NCI-H226 (cell line): Measurements from ENCODE around the gene CDC42EP1.
"Not testable (repeated sequence)": the region's sequence is repeated elsewhere in the genome, so short reads cannot be mapped to it uniquely, and the experiment has no call there.

Source experiments
- DNase-seq: peaks from one replicate; pipeline ENCODE4 v3.0.0-alpha.2; 2015

CDC42EP1 gene, protein sequence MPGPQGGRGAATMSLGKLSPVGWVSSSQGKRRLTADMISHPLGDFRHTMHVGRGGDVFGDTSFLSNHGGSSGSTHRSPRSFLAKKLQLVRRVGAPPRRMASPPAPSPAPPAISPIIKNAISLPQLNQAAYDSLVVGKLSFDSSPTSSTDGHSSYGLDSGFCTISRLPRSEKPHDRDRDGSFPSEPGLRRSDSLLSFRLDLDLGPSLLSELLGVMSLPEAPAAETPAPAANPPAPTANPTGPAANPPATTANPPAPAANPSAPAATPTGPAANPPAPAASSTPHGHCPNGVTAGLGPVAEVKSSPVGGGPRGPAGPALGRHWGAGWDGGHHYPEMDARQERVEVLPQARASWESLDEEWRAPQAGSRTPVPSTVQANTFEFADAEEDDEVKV

DNA sequence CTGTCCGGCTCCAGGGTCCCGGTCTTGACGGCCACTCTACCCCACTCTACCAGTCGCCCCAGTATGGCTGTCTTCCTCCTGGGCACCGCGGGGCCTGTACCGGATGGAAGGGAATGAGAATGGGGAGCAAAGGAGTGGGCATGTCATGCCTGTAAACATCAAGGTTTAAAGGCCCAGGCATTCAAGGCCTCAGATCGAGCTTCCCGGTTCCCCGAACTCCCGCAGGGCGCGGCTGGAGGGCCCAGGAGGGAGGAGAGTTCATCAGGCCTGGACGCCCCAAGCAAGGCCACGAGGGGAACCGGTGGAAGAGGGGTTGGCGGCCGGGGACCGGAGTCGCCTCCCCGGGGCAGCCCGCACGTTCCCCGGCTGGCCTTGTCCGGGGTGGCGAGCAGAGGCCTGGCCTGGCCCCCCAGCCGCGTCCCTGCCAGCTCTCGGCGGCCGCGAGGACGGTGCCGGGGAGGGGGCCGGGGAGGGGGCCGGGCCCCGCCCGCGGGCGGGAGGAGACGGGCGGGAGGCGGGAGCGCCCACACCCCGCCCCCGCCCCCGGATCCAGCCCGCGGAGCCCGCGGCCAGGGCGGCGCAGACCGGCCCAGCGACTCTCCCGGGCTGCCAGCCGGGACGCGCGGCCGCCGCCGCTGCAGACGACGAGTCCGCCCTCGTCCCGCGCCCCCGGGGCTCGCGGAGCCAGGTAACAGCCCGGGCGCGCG lies at the start of gene CDC42EP1:
CDC42EP1 (plus strand) TSS at position 580 of the 707 bp plus-strand sequence. CDS start 5,870 bp downstream, outside the sequence.
- peak; percentile 49 for DNase-seq

DNA sequence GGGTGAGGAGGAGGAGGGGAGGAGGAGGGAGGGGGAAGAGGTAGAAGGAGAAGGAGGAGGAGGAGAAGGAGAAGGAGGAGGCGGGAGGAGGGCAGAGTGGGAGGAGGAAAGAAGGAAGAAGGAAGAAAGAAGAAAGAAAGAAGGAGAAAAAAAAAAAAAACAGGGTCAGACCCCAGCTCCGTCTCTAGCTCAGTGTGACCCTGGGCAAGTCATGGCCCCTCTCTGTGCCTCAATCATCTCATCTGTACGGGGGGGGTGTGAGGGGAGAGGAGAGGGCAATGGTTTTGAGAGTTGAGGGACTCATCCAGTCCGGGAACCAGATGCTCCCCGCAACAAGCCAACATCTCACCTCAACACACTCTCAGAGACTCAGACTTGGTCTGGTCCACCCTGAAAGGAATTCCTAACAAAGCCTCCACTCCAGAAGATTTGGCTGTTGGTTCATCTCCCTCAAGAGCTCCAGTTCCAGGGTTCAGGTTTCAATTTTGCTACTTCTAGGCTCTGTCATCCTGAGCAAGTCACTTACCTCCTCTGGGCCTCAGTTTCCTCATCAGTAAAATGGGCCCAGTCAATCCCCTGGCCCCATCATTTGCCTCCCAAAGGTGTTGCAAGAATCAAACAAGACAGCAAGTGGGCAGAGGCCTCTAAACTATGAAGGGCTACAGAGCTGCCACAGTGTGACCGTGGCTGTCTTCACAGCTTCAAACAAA lies 48.7 kb upstream of the CDC42EP1 start:
- DNase-seq = no peak

DNA sequence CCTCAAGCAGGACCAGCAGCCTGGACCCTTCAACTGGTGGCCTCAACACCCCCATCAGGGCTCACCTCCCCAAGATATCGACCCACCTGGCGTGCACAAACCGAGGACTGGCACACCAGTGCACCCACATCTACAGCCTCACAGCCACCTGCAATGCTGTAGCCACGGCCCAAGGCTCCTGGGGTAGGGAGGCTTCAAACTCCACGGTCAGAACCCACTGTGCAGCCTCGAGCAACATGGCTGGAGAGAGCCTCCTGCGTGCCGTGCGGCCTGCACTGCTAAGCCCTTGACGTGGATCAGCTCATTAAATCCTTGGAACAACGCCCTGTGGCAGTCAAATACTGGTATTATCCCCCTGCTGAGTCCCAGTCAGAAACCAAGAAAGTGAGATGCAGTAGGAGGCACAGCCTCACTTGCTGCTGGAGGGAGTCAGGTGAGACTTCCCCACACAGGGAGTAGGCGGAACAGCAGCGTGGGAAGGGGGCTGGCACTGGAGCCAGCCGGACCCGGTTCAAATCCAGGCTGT lies 45.7 kb upstream of the CDC42EP1 start:
- no peak for DNase-seq

DNA sequence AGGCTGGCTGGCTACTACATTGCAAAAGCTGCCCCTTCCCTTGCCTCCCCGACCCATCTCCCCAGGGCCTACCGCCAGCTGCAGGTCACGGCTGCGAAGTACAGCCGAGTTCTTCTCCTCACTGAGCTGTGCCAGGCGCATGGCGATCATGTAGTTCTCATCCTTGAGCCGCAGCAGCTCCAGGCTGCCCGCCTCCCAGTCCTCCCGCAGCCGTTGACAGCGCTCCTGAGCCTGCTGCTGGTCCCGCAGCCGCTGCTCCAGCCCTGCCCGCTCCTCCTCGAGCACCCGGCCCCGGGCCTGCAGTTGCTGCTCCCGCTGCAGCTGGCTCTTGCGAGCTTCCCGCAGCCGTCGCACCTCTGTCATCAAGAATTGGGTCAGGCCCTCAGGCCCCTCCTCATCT lies 44.4 kb upstream of the CDC42EP1 start:
- DNase-seq = no peak

DNA sequence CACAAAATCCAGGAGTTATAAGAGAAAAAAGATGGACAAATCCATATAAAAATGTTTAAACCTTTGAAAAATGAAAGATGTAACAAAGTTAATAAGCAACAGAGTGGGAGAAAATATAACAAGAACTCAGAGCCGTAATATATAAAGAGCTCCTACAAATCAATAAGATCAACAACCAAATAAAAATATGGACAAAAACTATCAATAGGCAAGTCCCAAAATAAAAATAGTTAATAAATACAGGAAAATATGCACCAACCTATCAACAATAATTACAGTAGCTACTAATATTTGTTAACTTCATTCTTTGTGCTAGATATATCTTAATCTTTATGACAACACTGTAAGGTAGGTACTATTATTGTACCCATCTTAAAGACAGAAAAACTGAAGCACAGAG lies 43.8 kb upstream of the CDC42EP1 start:
- DNase-seq = no peak

DNA sequence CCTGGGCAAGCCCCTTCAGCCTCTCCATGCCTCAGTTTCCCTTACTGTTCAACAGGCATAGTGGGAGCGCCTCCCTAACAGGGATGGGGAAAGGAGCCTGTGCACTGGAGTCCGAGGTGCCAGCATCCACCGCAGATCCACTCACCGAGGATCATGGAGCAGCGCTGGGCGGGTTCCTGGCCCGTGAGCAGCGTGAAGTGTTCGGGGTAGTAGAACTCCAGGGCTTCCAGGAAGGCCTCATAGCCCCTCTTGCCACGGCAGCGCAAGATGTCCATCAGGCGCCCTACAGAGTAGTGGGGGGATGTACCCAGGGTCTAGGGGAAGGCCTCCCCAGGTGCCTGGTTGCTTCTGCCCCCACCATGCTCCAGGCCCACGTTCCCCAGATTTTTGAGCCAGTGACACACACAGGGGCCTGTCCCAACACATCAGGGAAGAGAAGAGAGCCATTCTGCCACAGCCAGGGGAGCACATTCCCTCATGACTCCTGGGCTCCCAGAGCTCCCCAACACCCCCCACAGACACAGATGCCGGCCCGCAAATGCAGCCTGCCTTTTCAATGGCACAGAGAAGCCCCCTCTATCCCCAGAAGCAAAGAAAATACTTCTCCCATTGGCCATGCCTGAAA lies 42.3 kb upstream of the CDC42EP1 start:
- no peak for DNase-seq

DNA sequence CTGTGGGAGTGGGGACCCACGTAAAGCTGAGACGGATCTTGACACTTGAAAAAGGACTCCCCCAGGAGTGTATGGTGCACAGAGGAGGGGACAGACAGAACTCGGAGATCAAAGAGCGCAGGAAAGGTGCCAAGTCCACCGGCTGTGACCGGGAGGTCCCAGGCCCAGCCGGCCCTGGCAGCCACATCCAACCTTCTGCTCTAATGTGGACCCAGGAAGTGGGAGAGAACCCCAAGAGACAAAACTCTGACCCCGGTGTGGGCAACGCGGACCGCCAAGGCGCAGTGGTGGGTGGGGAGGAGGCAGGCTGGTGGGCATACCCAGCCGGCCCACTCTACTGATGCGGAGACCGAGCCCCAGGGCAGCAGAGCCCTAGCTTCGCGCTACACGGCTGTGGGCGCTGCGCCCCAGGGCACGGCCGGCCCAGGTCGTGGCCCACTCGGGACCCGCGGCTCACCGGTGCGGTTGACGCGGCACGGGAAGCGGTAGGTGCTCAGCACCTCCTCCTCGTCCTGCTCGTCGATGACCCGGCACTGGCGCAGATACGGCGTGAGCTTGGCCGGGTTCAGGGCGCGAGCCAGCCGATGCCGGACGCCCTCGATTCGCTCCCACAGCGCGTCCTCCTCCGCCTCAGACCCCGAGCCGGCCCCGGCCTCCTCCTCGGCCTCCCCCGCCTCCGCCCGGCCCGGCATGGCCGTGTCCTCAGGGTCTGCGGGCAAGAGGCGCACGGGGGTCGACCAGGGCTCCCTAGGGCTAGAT lies 41.6 kb upstream of the CDC42EP1 start:
- no peak for DNase-seq

DNA sequence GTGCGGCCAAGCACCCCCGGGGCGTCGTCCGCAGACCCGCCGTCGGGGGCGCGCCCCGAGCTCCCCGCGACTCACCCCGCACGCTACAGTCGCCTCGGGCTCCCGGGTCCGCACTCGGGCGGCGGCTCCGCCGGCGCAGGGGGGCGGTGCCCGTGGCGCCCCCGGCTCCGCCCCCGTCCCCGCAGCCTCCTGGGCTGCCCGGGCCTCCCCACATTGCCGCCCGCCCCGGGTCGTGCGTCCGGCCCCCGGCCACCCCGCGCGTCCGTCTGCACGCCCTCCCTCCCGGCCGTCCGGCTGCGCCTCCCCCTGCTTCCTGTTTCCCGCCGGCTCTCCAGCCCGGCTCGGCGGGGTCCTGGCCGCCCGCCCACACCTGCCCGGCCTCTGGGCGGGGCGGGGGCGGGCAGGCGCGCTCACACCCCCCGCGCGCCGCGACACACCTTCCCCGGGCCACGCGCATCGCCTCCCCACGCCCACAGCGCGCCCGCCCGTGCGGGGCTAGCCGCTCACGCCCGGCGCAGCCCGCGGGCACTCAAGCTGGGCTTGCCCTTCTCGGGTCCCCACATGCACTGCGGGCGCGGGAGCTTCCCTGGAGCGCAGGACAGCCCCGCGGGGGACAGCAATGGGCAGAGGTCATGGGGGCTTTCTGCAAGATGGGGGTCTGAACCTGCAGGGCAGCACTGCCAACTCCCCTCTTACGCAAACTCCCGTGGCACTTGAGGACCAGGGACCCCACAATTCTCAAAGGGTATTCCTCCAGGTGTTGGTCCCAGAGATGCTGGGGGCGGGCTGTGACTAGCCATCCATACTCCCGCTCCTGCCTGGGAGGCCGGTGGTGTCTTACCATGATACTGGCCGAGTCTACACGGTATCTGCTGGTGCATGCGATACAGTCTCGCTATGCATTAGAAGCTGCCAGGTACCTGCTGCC lies 40.7 kb upstream of the CDC42EP1 start, which contains the start of gene CARD10:
CARD10 (minus strand) TSS at position 148 of the 928 bp plus-strand sequence. CDS start 215 bp downstream, outside the sequence.
- DNase-seq = no peak

DNA sequence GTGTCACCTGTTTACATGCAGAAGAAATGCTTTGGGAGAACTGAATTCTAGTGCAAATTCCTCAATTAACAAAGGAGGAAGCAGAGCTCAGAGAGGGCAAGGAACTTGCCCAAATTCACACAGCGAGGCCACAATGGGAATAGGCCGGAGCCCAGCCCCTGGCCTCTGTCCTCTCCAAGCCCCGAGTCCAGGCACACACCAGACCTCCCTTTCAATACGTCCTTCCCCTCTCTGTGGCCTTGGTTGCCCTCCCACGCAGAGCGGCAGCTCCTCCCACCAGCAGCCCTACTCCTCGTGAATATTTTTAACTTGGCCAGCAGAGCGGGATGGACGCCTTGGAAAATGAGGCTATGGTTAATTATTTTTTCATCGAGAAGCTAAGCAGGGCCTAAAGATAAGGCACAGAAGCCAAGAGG lies 39.5 kb upstream of the CDC42EP1 start:
- no peak for DNase-seq

DNA sequence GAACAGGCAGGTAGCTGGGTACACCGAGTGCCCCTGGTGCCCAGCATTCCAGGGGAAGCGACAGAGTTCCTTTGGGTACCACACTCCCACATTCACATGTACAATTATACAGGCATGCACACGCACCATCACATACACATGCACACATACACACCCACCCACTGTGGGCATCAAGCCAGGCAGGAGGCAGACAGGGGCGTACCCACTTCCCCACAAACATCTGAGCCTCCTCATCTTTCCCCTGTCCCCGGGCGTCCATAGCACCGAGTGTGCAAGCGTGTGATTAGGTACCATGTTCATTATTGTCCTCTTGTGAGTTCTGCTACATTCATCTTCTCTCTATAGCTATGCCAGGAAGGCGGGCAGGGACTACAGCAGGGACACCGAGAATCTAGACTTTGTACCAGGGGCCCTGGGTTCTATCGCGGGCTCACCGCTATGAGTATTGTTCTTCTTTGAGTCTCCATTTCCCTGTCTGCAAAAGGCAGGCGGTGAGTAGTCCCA lies 39.0 kb upstream of the CDC42EP1 start:
- DNase-seq = no peak

DNA sequence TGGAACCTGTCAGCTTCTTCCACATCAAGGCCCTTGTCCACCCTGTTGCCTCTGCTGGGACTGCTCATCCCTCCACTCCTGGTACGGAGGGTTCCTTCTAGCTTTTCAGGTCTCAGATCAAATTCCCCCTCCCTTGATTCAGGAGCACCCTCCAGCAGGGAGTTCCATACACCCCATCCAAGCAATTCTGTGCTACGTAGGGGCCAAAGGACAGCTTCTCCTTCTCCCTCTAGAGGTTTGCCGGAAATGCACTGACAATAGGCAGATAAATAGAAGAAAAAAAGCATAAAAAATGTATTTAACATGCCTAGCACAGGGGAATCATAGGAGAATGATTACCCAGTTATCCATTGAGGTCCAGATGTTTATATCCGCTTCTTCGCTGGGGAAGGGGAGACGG lies 37.8 kb upstream of the CDC42EP1 start:
- no peak for DNase-seq

DNA sequence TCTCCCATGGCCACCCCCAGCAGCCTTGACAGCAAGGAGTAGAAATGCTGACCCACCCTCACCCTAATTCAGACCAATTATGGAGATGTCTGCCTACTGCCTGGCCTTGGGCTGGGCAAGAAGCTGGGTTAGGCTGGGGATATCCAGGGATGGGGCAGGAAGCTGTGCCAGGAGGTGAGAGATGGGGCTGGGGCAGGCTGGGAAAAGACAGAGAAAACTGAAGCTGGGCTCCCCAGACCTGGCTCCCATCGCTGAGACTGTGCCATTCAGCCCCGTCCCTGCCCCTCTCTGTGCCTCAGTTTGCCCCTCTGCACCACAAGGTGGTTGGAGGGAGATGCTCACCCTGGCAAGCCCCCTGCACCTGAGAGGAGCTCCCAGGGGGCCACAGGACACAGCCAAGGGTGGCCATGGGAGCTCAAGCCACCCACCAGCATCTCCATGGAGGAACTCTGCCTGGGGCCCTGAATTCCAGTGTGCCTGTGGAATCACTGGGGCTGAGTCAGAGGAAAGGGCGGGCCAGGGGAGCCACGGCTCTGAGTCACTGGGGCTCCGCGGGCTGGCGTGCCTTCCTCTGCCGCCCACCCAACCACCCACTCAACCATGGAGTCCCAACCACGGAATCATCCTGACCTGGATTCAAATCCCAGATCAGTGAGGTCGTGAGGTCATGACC lies 35.1 kb upstream of the CDC42EP1 start:
- DNase-seq = peak; percentile 87

DNA sequence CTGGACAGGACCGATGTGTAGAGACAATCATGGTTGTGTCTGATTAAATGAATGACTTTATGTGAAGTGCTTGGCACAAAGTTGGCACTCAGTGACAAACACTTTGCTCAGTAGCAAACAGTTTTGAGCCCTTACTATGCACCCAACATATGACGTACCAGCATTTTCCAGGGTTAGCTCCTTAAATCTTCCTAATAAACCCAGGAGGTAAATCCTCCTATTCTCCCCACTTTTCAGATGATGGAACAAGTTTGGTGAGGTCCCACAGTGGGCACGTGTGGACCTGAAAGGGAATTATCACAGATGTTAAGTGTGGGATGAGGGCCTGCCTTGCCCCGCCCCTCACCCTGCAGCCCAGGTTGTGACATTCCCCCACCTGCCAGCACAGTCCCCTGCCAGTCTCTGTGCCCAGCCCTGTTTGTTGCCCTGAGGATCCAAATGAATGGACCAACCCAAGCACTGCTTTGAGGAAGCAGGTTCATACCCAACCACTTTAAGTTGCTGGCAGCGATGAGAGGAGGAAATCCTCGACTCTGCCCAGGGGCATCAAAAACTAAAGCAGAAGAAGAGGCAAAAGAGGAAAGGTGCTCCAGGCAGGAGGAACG lies 34.4 kb upstream of the CDC42EP1 start:
- DNase-seq = no peak

DNA sequence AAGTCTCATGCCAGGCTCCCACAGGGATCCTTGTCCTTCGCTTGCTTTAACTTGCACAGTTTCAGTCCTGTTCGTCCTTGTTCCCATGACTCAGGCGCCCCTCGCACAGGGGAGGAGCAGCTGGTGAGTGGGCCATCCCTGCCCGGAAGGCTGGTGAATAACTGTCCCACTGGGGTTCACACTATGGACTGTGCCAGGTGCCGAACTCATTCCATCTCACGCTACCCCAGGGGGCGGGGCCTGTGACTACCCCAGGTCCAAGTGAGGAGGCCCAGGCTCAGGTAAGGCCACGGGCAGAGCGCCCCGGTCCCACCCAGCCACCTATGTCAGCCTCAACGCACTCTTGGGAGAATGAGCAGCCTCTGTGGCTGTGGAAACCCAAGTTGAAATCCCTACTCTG lies 33.9 kb upstream of the CDC42EP1 start:
- no peak for DNase-seq

DNA sequence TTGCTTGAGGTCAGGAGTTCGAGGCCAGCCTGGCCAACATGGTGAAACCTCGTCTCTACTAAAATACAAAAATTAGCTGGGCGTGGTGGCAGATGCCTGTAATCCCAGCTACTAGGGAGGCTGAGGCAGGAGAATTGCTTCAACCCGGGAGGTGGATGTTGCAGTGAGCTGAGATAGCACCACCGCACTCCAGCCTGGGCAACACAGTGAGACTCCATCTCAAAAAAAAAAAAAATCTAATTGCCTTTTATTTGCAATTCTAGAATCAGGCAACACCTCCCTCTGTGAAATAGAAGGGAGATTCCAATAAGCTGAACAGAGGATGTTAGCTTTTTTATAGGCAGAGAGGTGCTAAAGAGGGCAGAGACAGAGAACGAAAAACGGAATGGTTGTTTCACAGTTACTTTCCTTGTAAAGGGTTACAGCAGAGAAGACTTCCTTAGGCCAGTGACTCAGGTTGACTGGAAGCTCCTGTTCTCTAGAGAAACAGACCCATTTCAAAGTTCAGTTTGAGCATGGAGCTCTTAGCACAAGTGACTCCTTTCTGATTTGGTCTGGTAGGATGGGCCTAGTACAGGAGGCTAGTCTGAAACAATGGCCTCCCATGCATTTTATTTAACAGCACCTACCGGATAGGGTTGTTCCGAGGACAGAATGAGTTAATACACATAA lies 33.1 kb upstream of the CDC42EP1 start:
- DNase-seq = not testable (repeated sequence)

DNA sequence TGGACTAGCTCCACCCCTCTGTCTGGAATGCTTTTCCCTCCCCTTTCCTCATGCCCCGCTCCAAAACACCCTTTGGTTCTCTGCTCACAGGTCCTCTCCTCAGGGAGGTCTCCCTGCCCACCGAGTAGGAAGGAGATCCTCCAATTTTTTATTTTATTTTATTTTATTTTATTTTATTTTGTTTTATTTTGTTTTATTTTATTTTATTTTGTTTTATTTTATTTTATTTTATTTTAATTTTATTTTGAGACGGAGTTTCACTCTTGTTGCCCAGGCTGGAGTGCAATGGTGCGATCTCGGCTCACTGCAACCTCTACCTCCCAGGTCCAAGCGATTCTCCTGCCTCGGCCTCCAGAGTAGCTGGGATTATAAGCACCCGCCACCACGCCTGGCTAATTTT lies 32.3 kb upstream of the CDC42EP1 start:
- DNase-seq = not testable (repeated sequence)

DNA sequence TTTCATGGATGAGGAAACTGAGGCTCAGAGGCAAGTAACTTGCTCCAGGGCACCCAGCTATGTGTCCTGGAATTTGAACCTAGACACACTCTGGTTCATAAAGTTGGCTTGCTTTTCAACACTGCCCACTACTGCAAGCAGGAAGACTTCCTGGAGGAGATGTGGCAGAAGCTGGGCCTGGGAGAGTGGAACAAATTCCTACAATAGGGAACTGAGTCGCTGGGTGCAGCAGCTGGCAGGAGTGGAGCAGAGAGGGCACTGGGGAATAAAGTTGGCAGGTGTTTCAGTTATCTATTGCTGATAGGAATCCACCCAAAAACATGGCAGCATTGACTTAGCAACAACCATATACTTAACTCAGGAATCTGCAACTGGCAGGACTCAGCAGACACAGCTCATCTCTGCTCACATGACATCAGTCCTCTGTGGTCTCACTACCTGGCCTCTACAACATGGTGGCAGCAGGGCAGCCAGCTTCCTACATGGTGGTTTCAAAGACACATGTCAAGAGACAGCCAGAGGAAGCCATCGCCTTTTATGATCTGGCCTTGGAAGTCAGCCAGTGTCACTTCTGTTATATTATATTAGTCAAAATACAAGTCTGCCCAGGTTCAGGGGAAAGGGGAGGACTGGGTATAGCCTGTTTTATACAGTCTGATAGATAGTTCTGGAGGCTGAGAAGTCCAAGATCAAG lies 30.5 kb upstream of the CDC42EP1 start:
- no peak for DNase-seq

DNA sequence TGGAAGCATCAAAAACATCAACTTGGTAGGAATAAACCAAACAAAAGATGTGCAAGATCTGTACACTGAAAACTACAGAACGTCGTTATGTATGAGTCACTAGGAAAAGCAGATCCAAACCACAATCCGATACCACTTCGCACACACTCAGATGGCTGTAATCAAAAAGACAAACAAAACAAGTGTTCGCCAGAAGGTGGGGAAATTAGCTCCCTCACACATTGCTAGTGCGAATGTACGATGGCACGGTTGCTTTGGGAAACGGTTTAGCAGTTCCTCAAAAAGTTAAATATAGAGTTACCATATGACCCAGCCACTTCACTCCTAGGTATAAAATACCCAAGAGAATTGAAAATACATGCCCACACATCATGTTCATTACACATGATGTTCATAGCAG lies 26.3 kb upstream of the CDC42EP1 start:
- DNase-seq = peak; percentile 26
